SK-N-SH (cell line): ENCODE measurements around the gene SIAH3. TPM values are rescaled to one million over a fixed set of nuclear protein-coding genes. Genes with fewer than 3 reads are reported as not detected.

Source experiments
- CTCF ChIA-PET: fragments of 300-600, 350-600 bp; formaldehyde crosslinking; extraction: SDS; loops from one replicate; lab custom pipeline; 2021; lab: Yijun Ruan, JAX
- POLR2A ChIA-PET: fragments of 350-600 bp; sonication (Branson Sonifier 250); formaldehyde crosslinking; extraction: SDS; loops from one replicate; lab custom pipeline; 2020; ENCODE audit warnings: antibody characterized with exemption, inconsistent platforms; lab: Yijun Ruan, JAX
- DNase-seq: peaks from one replicate; pipeline ENCODE4 v3.0.0; 2012
- H2AFZ ChIP-seq: fragments of 200-600 bp; sonication (generic); 2 replicates; pipeline ENCODE4 v1.8.1; 2016; ENCODE audit warnings: antibody characterized with exemption, mild to moderate bottlenecking, low read depth
- H3F3A ChIP-seq: fragments of 200-600 bp; sonication (generic); replicated peaks from 2 replicates; pipeline ENCODE3; 2016; ENCODE audit warnings: antibody characterized with exemption, mild to moderate bottlenecking; ENCODE audit not compliant: insufficient read depth
- H3K27ac ChIP-seq, 2 experiments: fragments of 200-500 bp in 1 of 2; fragments of 200-600 bp in 1 of 2; sonication (Bioruptor generic) in 1 of 2; sonication (generic), shearing (Covaris generic) in 1 of 2; 2 replicates each; pipeline versions ENCODE4 v1.5.1 to v1.6.1; 2014 to 2016; ENCODE audit warnings: low read depth in 2 of 2, inconsistent platforms in 1 of 2, low read length in 1 of 2, mild to moderate bottlenecking in 1 of 2, mixed read lengths in 1 of 2
- H3K27me3 ChIP-seq: fragments of 200-600 bp; sonication (generic), shearing (Covaris generic); 2 replicates; pipeline ENCODE4 v1.6.1; 2016; ENCODE audit warnings: mixed run types; ENCODE audit not compliant: insufficient read depth
- H3K36me3 ChIP-seq, 2 experiments: fragments of 200-500 bp in 1 of 2; fragments of 200-600 bp in 1 of 2; sonication (Bioruptor generic) in 1 of 2; sonication (generic) in 1 of 2; replicated peaks in 1 of 2; 2 replicates each; pipeline versions ENCODE3 to v1.5.1; 2014 to 2016; ENCODE audit warnings: low read length in 1 of 2, mild to moderate bottlenecking in 1 of 2; ENCODE audit not compliant: insufficient read depth in 2 of 2, control insufficient read depth in 1 of 2
- H3K4me1 ChIP-seq, 2 experiments: fragments of 200-500 bp in 1 of 2; fragments of 200-600 bp in 1 of 2; sonication (Bioruptor generic) in 1 of 2; sonication (generic), shearing (Covaris generic) in 1 of 2; 2 replicates each; pipeline versions ENCODE4 v1.5.1 to v1.6.1; 2014 to 2016; ENCODE audit warnings: low read depth in 1 of 2, low read length in 1 of 2, mixed run types in 1 of 2; ENCODE audit not compliant: insufficient read depth in 2 of 2, control insufficient read depth in 1 of 2
- H3K4me2 ChIP-seq: fragments of 200-600 bp; sonication (generic), shearing (Covaris generic); 2 replicates; pipeline ENCODE4 v1.6.1; 2017; ENCODE audit warnings: mixed run types
- H3K4me3 ChIP-seq, 2 experiments: fragments of 200-500 bp in 1 of 2; fragments of 200-600 bp in 1 of 2; sonication (Bioruptor generic) in 1 of 2; sonication (generic), shearing (Covaris generic) in 1 of 2; 2 replicates each; pipeline versions ENCODE4 v1.5.1 to v1.8.1; 2014 to 2016; ENCODE audit warnings: low read depth in 2 of 2, inconsistent platforms in 1 of 2, low read length in 1 of 2, mild to moderate bottlenecking in 1 of 2, mixed read lengths in 1 of 2, moderate library complexity in 1 of 2
- H3K79me2 ChIP-seq: fragments of 200-600 bp; sonication (generic); 2 replicates; pipeline ENCODE4 v1.8.1; 2017; ENCODE audit warnings: mild to moderate bottlenecking; ENCODE audit not compliant: insufficient read depth
- H3K9ac ChIP-seq: fragments of 200-600 bp; sonication (generic); 2 replicates; pipeline ENCODE4 v1.6.1; 2017; ENCODE audit warnings: mixed run types
- H3K9me2 ChIP-seq: fragments of 200-600 bp; sonication (generic); 2 replicates; pipeline ENCODE4 v1.6.1; 2017; ENCODE audit warnings: mixed run types
- H3K9me3 ChIP-seq: fragments of 200-600 bp; sonication (generic); 2 replicates; pipeline ENCODE4 v1.6.1; 2017; ENCODE audit warnings: mixed run types, mild to moderate bottlenecking, moderate library complexity
- H4K20me1 ChIP-seq: fragments of 200-600 bp; sonication (generic); 2 replicates; pipeline ENCODE4 v1.6.1; 2017; ENCODE audit warnings: mild to moderate bottlenecking, mixed run types; ENCODE audit not compliant: insufficient read depth
- CHD2 ChIP-seq: fragments of 150-350 bp; IDR thresholded peaks from 2 replicates; pipeline ENCODE4 v1.6.1; 2018; ENCODE audit warnings: low read length; ENCODE audit not compliant: partially characterized antibody
- CTCF ChIP-seq: fragments of 200-600 bp; sonication (generic); IDR thresholded peaks from 2 replicates; pipeline ENCODE4 v1.6.1; 2017; ENCODE audit warnings: antibody characterized with exemption, mild to moderate bottlenecking, moderate library complexity
- ELF1 ChIP-seq: IDR thresholded peaks from 2 replicates; pipeline ENCODE4 v1.4.0; 2012
- EP300 ChIP-seq, 2 experiments: IDR thresholded peaks; 2 replicates each; pipeline versions ENCODE4 v1.4.0 to v1.6.1; 2012; ENCODE audit warnings: borderline replicate concordance in 1 of 2, low read depth in 1 of 2, low read length in 1 of 2
- FOSL2 ChIP-seq: IDR thresholded peaks from 2 replicates; pipeline ENCODE4 v1.4.0; 2012; ENCODE audit warnings: low read depth, mild to moderate bottlenecking, moderate library complexity, borderline replicate concordance
- FOXM1 ChIP-seq: IDR thresholded peaks from 2 replicates; pipeline ENCODE4 v1.4.0; 2012; ENCODE audit warnings: low read depth, mild to moderate bottlenecking
- MAX ChIP-seq: IDR thresholded peaks from 2 replicates; pipeline ENCODE4 v1.4.0; 2012; ENCODE audit warnings: low read depth
- MEF2A ChIP-seq: IDR thresholded peaks from 2 replicates; pipeline ENCODE4 v1.4.0; 2012; ENCODE audit warnings: low read depth, borderline replicate concordance
- MXI1 ChIP-seq: IDR thresholded peaks from 2 replicates; pipeline ENCODE4 v1.6.1; 2012; ENCODE audit warnings: mild to moderate bottlenecking, low read depth, low read length, improper control_type of control experiment
- NFIC ChIP-seq: IDR thresholded peaks from 2 replicates; pipeline ENCODE4 v1.4.0; 2012; ENCODE audit warnings: borderline replicate concordance
- POLR2AphosphoS5 ChIP-seq: IDR thresholded peaks from 2 replicates; pipeline ENCODE4 v1.6.1; 2012; ENCODE audit warnings: low read depth, low read length
- SMC3 ChIP-seq: IDR thresholded peaks from 2 replicates; pipeline ENCODE4 v1.6.1; 2012; ENCODE audit warnings: low read depth, low read length, improper control_type of control experiment
- TCF12 ChIP-seq: IDR thresholded peaks from 2 replicates; pipeline ENCODE4 v1.4.0; 2012
- USF1 ChIP-seq: IDR thresholded peaks from 2 replicates; pipeline ENCODE4 v1.4.0; 2012; ENCODE audit warnings: low read depth, borderline replicate concordance
- ZBTB33 ChIP-seq: IDR thresholded peaks from 2 replicates; pipeline ENCODE4 v1.4.0; 2012; ENCODE audit warnings: low read depth, borderline replicate concordance
- WGBS: methylation state at CpG from one replicate; pipeline ENCODE4 v1.1.6; 2017; ENCODE audit warnings: low lambda C conversion rate; 5-methylcytosine and 5-hydroxymethylcytosine counted together
- polyA plus RNA-seq, 3 experiments: library from polyadenylated mRNA; depleted of rRNA; stranded (reverse); fragments of >200 nt; gene quantifications; 2 replicates each; pipeline ENCODE4 v1.2.3, GENCODE V29; 2012

Gene SIAH3
- polyA plus RNA-seq, 1 of the 3 experiments (the other 2 are of a cell fraction) = 0.08 TPM

GRCh38 chr13:45779901-45780300 lies 71.7 kb downstream of the SIAH3 start:
- H3K27ac ChIP-seq = no peak overlapping the region
- H3K9me2 ChIP-seq = no peaks in the 10 kb centered on the region
- H3F3A ChIP-seq = no peaks in the 10 kb centered on the region
- no peaks in the 10 kb centered on the region for H3K9me3 ChIP-seq
- TF ChIP-seq EP300 (IDR thresholded peaks at IDR 0.05; ENCODE audit: borderline replicate concordance in 1 of 2, low read depth in 1 of 2, low read length in 1 of 2) (no peak), ZBTB33 (no peak), POLR2AphosphoS5 (no peak), ELF1 (no peak), NFIC (no peak), MAX (no peak), FOSL2 (no peak), TCF12 (no peak)
- peaks cover 14 to 27% of the 10 kb centered on the region in 2 experiments; a peak in 3 of 4 replicates for H3K4me1 ChIP-seq
- H4K20me1 ChIP-seq = no peaks in the 10 kb centered on the region
- 0 out of 2 replicates have a peak, but pooled peaks cover 4% of the 10 kb centered on the region for H3K27me3 ChIP-seq
- no peak for DNase-seq
- ChIA-PET CTCF (interaction anchor here (1.2 kb wide), 1 partner anchor 346 kb away, joined by 3 read pairs; no protein-coding TSS in a partner anchor), POLR2A (no interaction called here)
- H3K36me3 ChIP-seq = no peaks in the 10 kb centered on the region
- H2AFZ ChIP-seq = no peak overlapping the region
- no peaks in the 10 kb centered on the region for H3K79me2 ChIP-seq
- no peak overlapping the region for H3K4me3 ChIP-seq
- no peak overlapping the region for H3K4me2 ChIP-seq
- H3K9ac ChIP-seq = no peak overlapping the region
- WGBS = 90% methylated on average over 5 of the region's 5 CpGs

GRCh38 chr13:45778882-45779281 lies 72.7 kb downstream of the SIAH3 start:
- Histone ChIP-seq H3K4me3 (no peak overlapping the region), H3K27me3 (0 out of 2 replicates have a peak, but pooled peaks cover 4% of the 10 kb centered on the region), H3K27ac (no peak overlapping the region), H3K36me3 (no peaks in the 10 kb centered on the region), H4K20me1 (no peaks in the 10 kb centered on the region), H3K4me2 (no peak overlapping the region), H2AFZ (no peak overlapping the region), H3F3A (no peaks in the 10 kb centered on the region), H3K4me1 (peaks cover 14 to 22% of the 10 kb centered on the region in 2 experiments; a peak in 3 of 4 replicates), H3K9ac (no peak overlapping the region), H3K9me3 (no peaks in the 10 kb centered on the region), H3K79me2 (no peaks in the 10 kb centered on the region), H3K9me2 (no peaks in the 10 kb centered on the region)
- 66% methylated on average over 4 of the region's 4 CpGs for WGBS
- POLR2A ChIA-PET = no interaction called here
- CTCF ChIA-PET = interaction anchor here (0.6 to 1.2 kb wide), 3 partner anchors 50 to 347 kb away, joined by 3 read pairs; no protein-coding TSS in a partner anchor
- TF ChIP-seq USF1 = no peak
- no peak for TF ChIP-seq FOXM1
- no peak for TF ChIP-seq CTCF
- TF ChIP-seq CHD2 = no peak
- TF ChIP-seq MEF2A = no peak
- no peak for TF ChIP-seq ZBTB33
- no peak for TF ChIP-seq SMC3
- no peak for TF ChIP-seq TCF12
- no peak for TF ChIP-seq MXI1
- DNase-seq = no peak
